GM12891 (cell line): Measurements from ENCODE around the gene RNF7.

Experiments
- DNase-seq: peaks from one replicate; pipeline ENCODE4 v3.0.0; 2011; ENCODE audit warnings: low spot score; ENCODE audit not compliant: insufficient read length
- FAIRE-seq: peaks from 2 replicates; lab custom pipeline; 2011; peaks lifted over from hg19 to GRCh38; lab: Jason Lieb, UNC
- PAX5 ChIP-seq: IDR thresholded peaks from 2 replicates; pipeline ENCODE4 v1.6.1; 2011; ENCODE audit warnings: low read length, moderate library complexity, mild to moderate bottlenecking; ENCODE audit not compliant: insufficient read depth, severe bottlenecking
- POLR2A ChIP-seq: IDR thresholded peaks from 2 replicates; pipeline ENCODE4 v1.6.1; 2011; ENCODE audit warnings: low read depth, low read length, control low read depth
- POLR2AphosphoS5 ChIP-seq: IDR thresholded peaks from 2 replicates; pipeline ENCODE4 v1.6.1; 2011; ENCODE audit warnings: low read depth, low read length, control low read depth
- POU2F2 ChIP-seq: IDR thresholded peaks from 2 replicates; pipeline ENCODE4 v1.6.1; 2011; ENCODE audit warnings: low read depth, mild to moderate bottlenecking, control low read depth, low read length, moderate library complexity
- SPI1 ChIP-seq: IDR thresholded peaks from 2 replicates; pipeline ENCODE4 v1.6.1; 2011; ENCODE audit warnings: low read depth, low read length, control low read depth
- TAF1 ChIP-seq: IDR thresholded peaks from 2 replicates; pipeline ENCODE4 v1.6.1; 2011; ENCODE audit warnings: low read depth, low read length, control low read depth

The RNF7 gene

DNA sequence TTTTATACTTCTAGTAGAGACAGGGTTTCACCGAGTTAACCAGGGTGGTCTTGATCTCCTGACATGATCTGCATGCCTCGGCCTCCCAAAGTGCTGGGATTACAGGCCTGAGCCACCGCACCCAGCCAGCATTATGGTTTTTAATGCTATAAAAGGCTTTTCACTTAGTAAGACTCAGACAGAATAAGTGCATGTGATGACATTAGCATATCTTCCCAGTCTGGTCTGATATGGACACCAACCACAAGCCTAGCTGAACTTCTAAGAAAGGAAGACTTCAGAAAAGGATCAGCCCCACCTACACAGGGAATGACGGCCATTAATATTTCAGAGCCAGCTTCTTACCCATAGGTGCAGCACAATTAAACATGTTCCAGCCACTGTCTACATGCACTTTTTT is 52.1 kb downstream of the RNF7 start:
- DNase-seq = no peak
- no peak for FAIRE-seq
- no peak for TF ChIP-seq POU2F2
- no peak for TF ChIP-seq PAX5
- no peak for TF ChIP-seq SPI1
- no peak for TF ChIP-seq TAF1
- TF ChIP-seq POLR2AphosphoS5 = no peak
- no peak for TF ChIP-seq POLR2A

DNA sequence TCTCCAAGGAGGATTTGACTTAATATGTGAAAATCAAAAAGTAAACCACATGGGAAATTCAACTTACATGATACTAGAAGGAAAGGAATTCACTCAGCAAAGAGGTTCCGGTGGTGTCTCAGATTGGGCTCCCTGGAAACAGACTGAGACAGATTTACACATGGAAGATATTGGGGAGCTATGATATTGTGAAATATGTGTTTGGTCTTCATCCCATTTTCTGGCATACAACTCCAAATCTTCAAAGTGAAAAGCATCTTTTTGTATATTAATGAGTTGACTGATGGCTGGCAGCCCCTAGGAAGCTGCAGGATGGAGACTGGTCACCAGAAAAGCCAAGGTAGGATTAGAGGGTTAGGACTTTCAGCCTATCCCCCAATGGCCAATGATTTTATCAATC is 54.4 kb downstream of the RNF7 start:
- FAIRE-seq = no peak
- TF ChIP-seq SPI1 = no peak
- no peak for TF ChIP-seq PAX5
- no peak for DNase-seq

DNA sequence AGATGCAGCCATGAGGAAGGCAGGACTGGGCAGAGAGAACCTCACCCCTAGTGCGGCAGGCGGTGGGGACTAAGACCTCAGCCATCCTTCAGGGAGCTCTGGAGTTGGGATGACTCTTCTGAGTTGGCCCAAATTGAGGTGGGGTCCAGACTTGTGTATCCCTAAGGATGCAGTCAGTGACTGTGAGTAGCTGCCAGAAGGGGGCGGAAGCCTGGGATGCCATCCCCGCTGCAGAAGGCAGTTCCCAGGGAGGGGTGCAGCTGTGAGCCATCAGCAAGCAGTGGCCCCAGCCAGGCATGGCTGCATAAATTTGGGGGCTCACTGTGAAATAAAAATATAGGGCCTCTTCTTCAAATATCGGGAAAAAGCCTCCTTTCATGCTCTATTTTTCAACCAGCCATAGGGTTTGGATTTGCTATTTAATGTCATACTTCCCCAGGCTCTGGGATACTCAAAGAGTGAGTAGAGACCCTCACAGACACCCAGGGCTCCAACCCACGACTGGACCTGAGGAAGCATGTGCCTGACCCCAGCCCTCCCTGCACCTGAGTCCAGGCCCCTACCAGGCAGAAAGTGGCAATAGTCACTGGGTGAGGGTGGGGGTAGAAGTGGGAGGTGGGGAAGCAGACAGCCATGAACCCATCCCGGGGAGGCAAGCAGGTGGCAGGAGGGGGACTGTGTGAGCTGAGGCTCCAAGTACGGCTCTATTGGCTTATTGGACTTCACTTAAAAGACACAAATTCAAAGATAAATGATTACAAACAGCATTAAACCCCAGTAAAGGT is 55.6 kb downstream of the RNF7 start:
- FAIRE-seq = no peak
- DNase-seq = no peak
- no peak for TF ChIP-seq POU2F2
- TF ChIP-seq POLR2A = no peak
- TF ChIP-seq TAF1 = no peak
- TF ChIP-seq POLR2AphosphoS5 = no peak
- no peak for TF ChIP-seq SPI1
- TF ChIP-seq PAX5 = no peak

DNA sequence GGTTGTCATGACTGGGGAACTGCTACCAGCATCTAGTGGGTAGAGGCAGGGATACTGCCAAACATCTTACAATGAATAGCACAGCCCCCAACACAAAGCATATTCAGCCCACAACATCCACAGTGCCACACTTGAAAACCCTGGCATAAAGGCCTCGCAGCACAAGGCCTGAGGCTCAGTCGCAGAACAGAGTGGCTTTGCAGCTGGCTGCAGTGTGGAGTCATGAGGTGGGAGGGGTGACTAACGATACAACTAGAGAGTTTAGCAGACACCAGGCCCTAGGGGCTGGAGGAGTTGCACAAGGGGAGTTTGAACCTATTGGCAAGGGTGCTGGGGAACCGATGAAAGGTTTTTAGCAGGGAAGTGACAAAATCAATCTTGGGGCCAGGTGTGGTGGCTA is 57.2 kb downstream of the RNF7 start:
- FAIRE-seq (no peak), DNase-seq (no peak)
- TF ChIP-seq SPI1 (no peak), POLR2AphosphoS5 (no peak), PAX5 (no peak), POU2F2 (no peak), POLR2A (no peak), TAF1 (no peak)

DNA sequence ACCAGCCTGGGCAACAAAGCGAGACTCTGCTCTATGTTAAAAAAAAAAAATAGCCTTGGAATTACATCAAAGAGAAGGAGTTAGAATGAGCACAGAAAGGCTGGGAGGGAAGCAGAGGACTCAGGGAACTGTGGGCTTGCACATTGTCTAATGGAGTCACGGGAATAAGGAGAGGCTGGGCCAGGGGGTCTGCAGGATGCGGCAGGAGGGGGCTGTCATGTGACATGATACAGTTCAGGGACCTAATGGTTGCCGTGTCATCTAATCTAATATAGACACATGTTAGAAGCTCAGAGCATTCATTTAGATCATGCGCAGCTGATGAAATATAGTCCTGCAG is 57.6 kb downstream of the RNF7 start:
- FAIRE-seq (no peak), DNase-seq (no peak)
- no peak for TF ChIP-seq POLR2AphosphoS5
- TF ChIP-seq PAX5 = no peak
- TF ChIP-seq SPI1 = no peak
- no peak for TF ChIP-seq TAF1
- no peak for TF ChIP-seq POLR2A
- TF ChIP-seq POU2F2 = no peak

DNA sequence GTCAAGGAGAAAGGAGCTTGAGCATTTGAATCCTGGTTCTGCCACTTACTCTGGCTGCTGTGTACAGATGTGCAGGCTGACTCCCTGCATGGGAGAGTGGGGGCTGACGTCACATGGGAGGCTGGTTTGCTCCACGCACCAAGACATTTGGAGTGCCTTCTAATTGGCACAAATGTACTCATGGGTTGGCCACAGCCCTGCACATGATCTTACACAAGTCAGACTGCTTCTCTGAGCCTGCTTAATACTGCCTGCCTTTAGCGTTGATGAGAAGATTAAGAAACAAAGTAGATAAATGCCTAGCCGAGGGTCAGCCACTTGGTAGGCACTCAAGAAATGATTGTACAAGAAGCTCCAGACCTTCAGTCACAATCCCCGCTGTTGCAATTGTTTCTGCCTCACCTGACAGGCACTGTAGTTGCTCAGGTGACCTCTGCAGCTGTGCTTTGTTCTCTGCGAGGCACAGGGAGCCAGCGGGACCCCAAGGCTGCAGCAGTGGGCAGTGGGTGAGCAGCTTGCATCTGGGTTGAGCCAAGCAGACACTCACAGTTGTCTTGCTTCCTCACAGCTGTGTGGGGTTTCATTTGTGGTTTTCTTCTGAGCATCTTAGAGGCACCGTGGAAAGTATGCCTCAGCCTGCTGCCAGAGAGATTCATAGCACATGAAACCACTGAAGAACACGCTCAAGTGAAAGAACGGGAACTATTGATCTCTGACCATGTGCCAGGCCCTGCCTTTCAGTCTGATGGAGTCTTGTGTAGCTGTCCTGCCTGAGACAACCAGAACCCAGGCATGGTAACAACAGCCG is 58.2 kb downstream of the RNF7 start:
- DNase-seq = peak; percentile 57
- peak; percentile 98 for FAIRE-seq
- TF ChIP-seq SPI1 = no peak
- TF ChIP-seq PAX5 = no peak
- no peak for TF ChIP-seq POLR2AphosphoS5
- no peak for TF ChIP-seq POLR2A
- TF ChIP-seq TAF1 = no peak
- no peak for TF ChIP-seq POU2F2
